Naive thymus-derived CD8-positive, alpha-beta T cell (primary cell): Measurements from ENCODE around the gene HMGA1. TPM values are rescaled to one million over a fixed set of nuclear protein-coding genes. Genes with fewer than 3 reads are reported as not detected.

Experiments
- ATAC-seq, 2 donors: fragments of 150-1000 bp; cut with Tn5 transposase in 1 of 2; sonication (Bioruptor Pico), chemical (Tn5 transposase) in 1 of 2; 1 replicate in 1 of 2; 2 replicates in 1 of 2; pipeline ENCODE4 v1.10.0; 2021; ENCODE audit warnings: mild to moderate bottlenecking in 2 of 2, moderate library complexity in 2 of 2
- POLR2A ChIA-PET: fragments of 350-600 bp; sonication (Branson Sonifier 250); formaldehyde crosslinking; loops from one replicate; lab custom pipeline; 2021; ENCODE audit warnings: antibody characterized with exemption; lab: Charles Lee
- DNase-seq, 10 donors: peaks; one replicate each; pipeline versions ENCODE4 v3.0.0 to v3.0.0-alpha.2; 2020 to 2022
- H3K27ac Mint-ChIP-seq, 10 donors: one replicate each; pipeline ENCODE4 v1.8.0; 2020 to 2022; ENCODE audit warnings: mild to moderate bottlenecking in 10 of 10, mixed read lengths in 10 of 10, moderate library complexity in 4 of 10, inconsistent platforms in 1 of 10
- H3K27me3 Mint-ChIP-seq, 5 donors: one replicate each; pipeline ENCODE4 v1.8.0; 2021 to 2022; ENCODE audit warnings: mixed read lengths in 5 of 5
- H3K36me3 Mint-ChIP-seq, 3 donors: one replicate each; pipeline ENCODE4 v1.8.0; 2020 to 2022; ENCODE audit warnings: mixed read lengths in 3 of 3, mild to moderate bottlenecking in 2 of 3, inconsistent platforms in 1 of 3
- H3K4me1 Mint-ChIP-seq, 4 donors: one replicate each; pipeline ENCODE4 v1.8.0; 2021 to 2022; ENCODE audit warnings: mixed read lengths in 4 of 4
- H3K4me3 Mint-ChIP-seq, 10 donors: one replicate each; pipeline ENCODE4 v1.8.0; 2020 to 2022; ENCODE audit warnings: mild to moderate bottlenecking in 10 of 10, mixed read lengths in 10 of 10, moderate library complexity in 6 of 10, inconsistent platforms in 1 of 10
- H3K9me3 Mint-ChIP-seq, 9 donors: one replicate each; pipeline ENCODE4 v1.8.0; 2020 to 2022; ENCODE audit warnings: mixed read lengths in 9 of 9, mild to moderate bottlenecking in 3 of 9, inconsistent platforms in 1 of 9, moderate library complexity in 1 of 9
- polyA plus RNA-seq, 3 donors: library from polyadenylated mRNA; unstranded; fragments of 300-500 nt; fragmentation: Illumina TruSeq; gene quantifications; one replicate each; pipeline ENCODE4 v1.2.3, GENCODE V29; 2021
- total RNA-seq, 8 experiments: library from RNA in 2 of 8; stranded (reverse) in 2 of 8; gene quantifications; one replicate each; pipeline ENCODE4 v1.2.3 and lab custom pipeline; 2021 to 2026

The HMGA1 gene
- total and polyA plus RNA-seq, 5 experiments from 2014 or later = 28.0 to 80.3 (median 40.9) TPM

DNA sequence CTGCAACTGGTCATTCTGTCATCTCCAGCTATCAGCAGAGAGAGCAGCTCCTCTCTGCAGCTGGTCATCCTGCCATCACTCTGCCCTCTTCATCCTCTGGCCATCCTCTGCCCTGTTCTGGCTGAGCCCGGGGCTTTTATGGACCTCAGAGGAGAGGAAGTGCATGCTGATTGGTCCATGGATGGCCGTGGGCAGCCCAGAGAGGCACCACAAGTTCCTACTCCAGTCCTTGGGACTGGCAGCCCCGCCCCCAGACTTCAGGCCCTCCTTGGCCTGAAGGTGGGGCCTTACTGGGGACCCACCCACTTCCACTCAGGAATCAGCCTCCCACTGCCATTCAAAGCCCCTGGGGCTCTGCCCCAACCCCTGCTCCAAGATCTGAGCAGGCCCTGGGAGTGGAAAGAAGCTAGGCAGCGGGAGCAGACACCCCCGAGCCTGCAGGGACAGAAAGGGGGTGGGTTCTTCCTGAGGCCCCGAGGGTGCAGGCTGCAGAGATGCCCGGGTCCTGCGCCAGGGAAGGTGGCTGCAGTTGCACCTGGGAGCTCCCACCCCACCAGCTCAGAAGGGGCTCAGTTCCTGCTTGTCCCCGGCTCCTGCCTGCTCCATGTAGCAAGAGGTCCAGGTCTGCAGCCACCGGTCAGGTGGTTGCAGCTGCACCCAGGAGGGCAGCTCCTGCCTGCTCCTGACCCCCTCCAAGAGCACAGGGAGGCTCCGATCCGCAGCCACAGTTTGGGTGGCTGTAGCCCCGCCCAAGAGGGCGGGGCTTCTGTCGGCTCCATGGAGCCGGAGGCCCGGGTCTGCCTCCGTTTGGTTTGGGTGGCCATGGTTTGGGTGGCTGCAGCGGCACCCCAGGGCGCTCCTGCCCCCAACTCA is 34.1 kb upstream of the HMGA1 start:
- Mint-ChIP-seq H3K36me3 (no peaks in the 10 kb centered on the region), H3K4me1 (peaks cover 2 to 7% (median 3%) of the 10 kb centered on the region in 4 donors), H3K9me3 (no peaks in the 10 kb centered on the region), H3K27ac (no peak overlapping the region), H3K4me3 (no peak overlapping the region), H3K27me3 (no peaks in the 10 kb centered on the region)
- ATAC-seq (no peak), DNase-seq (no peak)
- POLR2A ChIA-PET = no interaction called here

DNA sequence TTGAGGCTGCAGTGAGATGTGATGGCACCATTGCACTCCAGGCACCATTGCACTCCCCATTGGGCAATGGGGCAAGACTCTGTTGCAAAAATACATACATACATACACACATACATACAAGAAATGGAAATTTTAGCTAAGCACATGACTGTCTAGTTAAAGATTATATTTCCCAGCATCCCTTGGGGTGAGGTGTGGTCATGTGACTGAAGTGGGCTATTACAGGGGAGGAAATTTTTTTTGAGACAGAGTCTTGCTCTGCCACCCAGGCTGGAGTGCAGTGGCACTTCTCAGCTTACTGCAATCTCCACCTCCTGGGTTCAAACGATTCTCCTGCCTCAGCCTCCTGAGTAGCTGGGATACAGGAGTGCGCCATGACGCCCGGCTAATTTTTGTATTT is 32.0 kb upstream of the HMGA1 start:
- no peak for ATAC-seq
- Mint-ChIP-seq H3K4me1 (peaks cover 6 to 11% (median 7%) of the 10 kb centered on the region in 4 donors), H3K4me3 (no peak overlapping the region), H3K36me3 (no peaks in the 10 kb centered on the region), H3K27me3 (no peaks in the 10 kb centered on the region), H3K9me3 (no peaks in the 10 kb centered on the region), H3K27ac (no peak overlapping the region)
- POLR2A ChIA-PET = no interaction called here
- DNase-seq = no peak

DNA sequence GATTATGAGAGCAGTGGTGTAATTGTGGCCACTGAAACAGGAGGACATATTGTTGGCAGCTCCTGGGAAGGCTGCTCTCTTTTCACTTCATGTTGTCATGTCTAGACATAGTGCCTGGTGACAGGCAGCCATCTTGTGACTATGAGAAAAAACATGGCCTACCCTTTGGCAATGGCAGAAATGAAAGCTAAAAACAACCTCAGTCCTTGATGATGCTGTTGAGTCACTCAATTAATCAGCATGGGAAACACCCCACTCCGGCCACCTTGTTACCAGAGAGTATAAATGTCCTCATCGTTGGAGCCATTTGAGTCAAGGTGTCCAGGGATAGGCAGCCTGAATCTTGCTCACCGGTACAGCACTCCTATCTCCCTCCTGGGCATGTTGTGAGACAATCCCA is 31.2 kb upstream of the HMGA1 start:
- H3K9me3 Mint-ChIP-seq = no peaks in the 10 kb centered on the region
- H3K4me1 Mint-ChIP-seq = peaks cover 6 to 11% (median 7%) of the 10 kb centered on the region in 4 donors
- H3K4me3 Mint-ChIP-seq = no peak overlapping the region
- POLR2A ChIA-PET = interaction anchor here (0.5 to 0.6 kb wide), 2 partner anchors 19 to 1051 kb away, joined by 6 to 10 read pairs; no protein-coding TSS in a partner anchor
- DNase-seq = no peak
- no peaks in the 10 kb centered on the region for H3K36me3 Mint-ChIP-seq
- no peaks in the 10 kb centered on the region for H3K27me3 Mint-ChIP-seq
- peak overlapping the region in 3 of 10 donors; percentile 26 to 52 (median 38) for H3K27ac Mint-ChIP-seq
- ATAC-seq = no peak

DNA sequence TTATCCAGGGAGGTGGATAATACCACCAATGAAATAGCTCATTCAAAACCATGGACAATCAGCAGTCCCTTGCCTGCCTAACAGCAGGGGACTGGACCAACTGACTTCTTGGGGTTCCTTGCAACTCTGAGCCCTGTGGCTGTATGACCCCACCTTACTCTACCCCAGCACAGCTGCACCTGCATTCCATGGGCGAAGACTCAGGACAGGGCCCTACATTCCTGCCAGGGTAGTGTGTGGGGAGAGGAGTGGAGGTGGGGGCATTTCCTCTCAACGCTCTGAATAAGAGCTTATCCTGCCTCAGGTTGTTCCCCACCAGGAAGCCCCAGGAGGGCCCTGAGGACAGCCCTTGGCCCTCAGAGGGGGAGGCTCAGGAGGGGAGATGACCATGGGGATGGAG is 30.8 kb upstream of the HMGA1 start:
- H3K27me3 Mint-ChIP-seq = no peaks in the 10 kb centered on the region
- H3K27ac Mint-ChIP-seq = peak overlapping the region in 1 of 10 donors; percentile 38
- ATAC-seq (no peak), DNase-seq (no peak)
- POLR2A ChIA-PET = interaction anchor here (0.5 to 1.5 kb wide), 3 partner anchors 19 to 1051 kb away, joined by 4 to 10 read pairs (median 6); partner anchors contain the start of gene HMGA1
- H3K4me1 Mint-ChIP-seq = peaks cover 6 to 11% (median 7%) of the 10 kb centered on the region in 4 donors
- no peaks in the 10 kb centered on the region for H3K9me3 Mint-ChIP-seq
- no peaks in the 10 kb centered on the region for H3K36me3 Mint-ChIP-seq
- H3K4me3 Mint-ChIP-seq = no peak overlapping the region

GRCh38 chr6:34206726-34207125 is 29.9 kb upstream of the HMGA1 start:
- POLR2A ChIA-PET = interaction anchor here (1.5 kb wide), 1 partner anchor 30 kb away, joined by 4 read pairs; the partner anchor contains the start of gene HMGA1
- no peak for ATAC-seq
- Mint-ChIP-seq H3K27ac (peak overlapping the region in 1 of 10 donors; percentile 48), H3K4me1 (peaks cover 6 to 9% (median 7%) of the 10 kb centered on the region in 4 donors), H3K9me3 (no peaks in the 10 kb centered on the region), H3K27me3 (no peaks in the 10 kb centered on the region), H3K4me3 (no peak overlapping the region), H3K36me3 (no peaks in the 10 kb centered on the region)
- no peak for DNase-seq

GRCh38 chr6:34207695-34208443 is 28.8 kb upstream of the HMGA1 start:
- no peaks in the 10 kb centered on the region for H3K9me3 Mint-ChIP-seq
- H3K36me3 Mint-ChIP-seq = no peaks in the 10 kb centered on the region
- no peak overlapping the region for H3K4me3 Mint-ChIP-seq
- H3K4me1 Mint-ChIP-seq = peaks cover 6 to 8% (median 7%) of the 10 kb centered on the region in 4 donors
- no peaks in the 10 kb centered on the region for H3K27me3 Mint-ChIP-seq
- ATAC-seq (no peak), DNase-seq (no peak)
- POLR2A ChIA-PET = interaction anchor here (0.5 kb wide), 1 partner anchor 890 kb away, joined by 4 read pairs; the partner anchor contains the start of gene ZBTB22
- H3K27ac Mint-ChIP-seq = peak overlapping the region in 3 of 10 donors; percentile 25 to 27 (median 25)

- H3K36me3 Mint-ChIP-seq = no peaks in the 10 kb centered on the region
- no peak for ATAC-seq
- no peak overlapping the region for H3K4me3 Mint-ChIP-seq
- no peaks in the 10 kb centered on the region for H3K27me3 Mint-ChIP-seq
- no peaks in the 10 kb centered on the region for H3K9me3 Mint-ChIP-seq
- POLR2A ChIA-PET = interaction anchor here (1.6 kb wide), 1 partner anchor 23 kb away, joined by 4 read pairs; the partner anchor contains the start of gene HMGA1
- H3K27ac Mint-ChIP-seq = peak overlapping the region in 1 of 10 donors; percentile 0
- peaks cover 0 to 6% (median 2%) of the 10 kb centered on the region in 4 donors for H3K4me1 Mint-ChIP-seq
- no peak for DNase-seq
Measured at GRCh38 chr6:34213772-34214171, 22.9 kb upstream of the HMGA1 start.

DNA sequence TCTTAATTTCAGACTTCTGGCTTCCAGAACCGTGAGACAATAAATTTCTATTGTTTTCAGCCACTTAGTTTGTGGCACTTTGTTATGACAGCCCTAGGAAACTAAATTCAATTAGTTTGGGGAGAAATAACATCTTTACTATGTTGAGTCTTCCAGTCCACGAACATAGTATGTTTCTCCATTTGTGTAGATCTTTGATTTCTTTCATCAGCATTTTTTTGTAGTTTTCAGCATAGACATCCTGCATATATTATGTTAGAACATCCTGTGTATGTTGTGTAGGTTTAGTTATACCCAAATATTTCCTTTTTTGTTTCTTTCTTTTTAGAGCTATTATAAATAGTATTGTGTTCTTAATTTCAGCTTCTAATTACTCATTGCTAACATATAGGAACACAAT is 18.0 kb upstream of the HMGA1 start:
- Mint-ChIP-seq H3K4me1 (peaks cover under 1 to 16% (median 8%) of the 10 kb centered on the region in 4 donors), H3K27me3 (no peaks in the 10 kb centered on the region), H3K4me3 (no peak overlapping the region), H3K9me3 (no peaks in the 10 kb centered on the region), H3K27ac (no peak overlapping the region), H3K36me3 (no peaks in the 10 kb centered on the region)
- DNase-seq (no peak), ATAC-seq (no peak)
- POLR2A ChIA-PET = no interaction called here

DNA sequence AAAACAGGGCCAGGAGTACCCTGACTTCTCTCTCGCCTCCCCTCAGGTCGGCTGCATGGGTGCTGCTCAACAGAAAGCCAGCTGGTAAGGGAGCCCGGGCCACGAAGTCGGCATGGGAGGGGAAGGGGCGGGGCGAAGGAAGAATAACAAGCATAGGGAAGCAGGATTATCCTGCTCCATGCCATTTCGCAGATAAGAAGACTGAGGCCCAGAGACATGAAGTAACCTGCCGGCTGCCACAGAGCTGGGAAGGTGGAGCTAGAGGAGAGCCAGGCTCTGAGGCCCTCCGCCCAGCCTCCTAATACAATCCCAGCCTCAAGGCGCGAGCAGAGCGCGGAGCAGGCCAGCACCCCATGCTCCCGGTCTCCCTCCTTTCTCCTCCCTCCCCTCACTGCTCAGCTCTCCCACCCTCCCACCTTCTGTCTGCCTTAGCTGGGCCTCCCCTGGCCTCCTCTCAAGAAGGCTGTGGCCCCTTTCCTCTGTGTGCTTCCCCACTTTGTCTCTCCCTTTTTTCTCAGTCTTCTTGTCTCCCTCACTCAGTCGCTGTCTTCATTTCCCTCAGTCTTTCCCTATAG is 13.2 kb upstream of the HMGA1 start:
- ATAC-seq = no peak
- Mint-ChIP-seq H3K9me3 (no peaks in the 10 kb centered on the region), H3K27me3 (no peaks in the 10 kb centered on the region), H3K4me3 (peak overlapping the region in 9 of 10 donors; percentile 29 to 77 (median 64)), H3K36me3 (no peaks in the 10 kb centered on the region), H3K4me1 (peaks cover 4 to 41% (median 16%) of the 10 kb centered on the region in 4 donors), H3K27ac (peak overlapping the region; percentile 63 to 96 (median 92))
- DNase-seq = no peak
- POLR2A ChIA-PET = interaction anchor here (0.6 to 3.9 kb wide), 13 partner anchors 8 to 664 kb away, joined by 3 to 99 read pairs (median 5); partner anchors contain the start of genes HMGA1, NUDT3, RPS10 and SMIM29

GRCh38 chr6:34223956-34224940 is 12.4 kb upstream of the HMGA1 start:
- Mint-ChIP-seq H3K4me3 (peak overlapping the region; percentile 65 to 77 (median 69)), H3K27me3 (no peaks in the 10 kb centered on the region), H3K9me3 (no peaks in the 10 kb centered on the region), H3K36me3 (no peaks in the 10 kb centered on the region), H3K4me1 (peaks cover 4 to 36% (median 15%) of the 10 kb centered on the region in 4 donors), H3K27ac (peak overlapping the region; percentile 82 to 96 (median 92))
- DNase-seq (peak; percentile 81 to 98 (median 92)), ATAC-seq (peak; percentile 95 to 97)
- POLR2A ChIA-PET = interaction anchor here (0.6 to 3.9 kb wide), 15 partner anchors 9 to 663 kb away, joined by 3 to 99 read pairs (median 4); partner anchors contain the start of genes HMGA1, LEMD2, NUDT3 and RPS10

DNA sequence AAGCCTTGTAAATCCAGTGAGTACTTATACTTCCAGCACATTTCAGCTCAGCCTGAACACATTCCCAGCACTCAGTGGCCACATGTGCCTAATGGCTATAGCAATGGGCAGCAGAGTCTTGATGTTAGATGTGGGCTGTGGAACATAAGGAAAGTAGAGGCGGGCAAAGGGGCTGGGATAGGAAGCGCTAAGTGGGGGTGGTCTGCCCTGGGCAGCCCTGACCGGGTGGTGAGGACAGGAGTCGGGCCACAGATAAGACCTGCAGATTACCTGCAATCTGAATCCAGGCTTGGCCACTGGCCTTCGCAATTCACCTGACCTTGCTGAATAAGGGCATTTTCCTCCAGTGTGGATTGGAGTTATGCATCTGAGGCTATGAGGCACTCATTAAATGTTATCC is 11.1 kb upstream of the HMGA1 start:
- POLR2A ChIA-PET = interaction anchor here (3.1 kb wide), 1 partner anchor 11 kb away, joined by 22 read pairs; the partner anchor contains the start of gene HMGA1
- Mint-ChIP-seq H3K27me3 (no peaks in the 10 kb centered on the region), H3K27ac (peak overlapping the region in 6 of 10 donors; percentile 2 to 91 (median 71)), H3K4me3 (peak overlapping the region in 3 of 10 donors; percentile 26 to 72 (median 65)), H3K4me1 (peaks cover 5 to 36% (median 15%) of the 10 kb centered on the region in 4 donors), H3K36me3 (no peaks in the 10 kb centered on the region), H3K9me3 (peaks cover 0 to under 1% (median 0%) of the 10 kb centered on the region in 9 donors)
- DNase-seq (no peak), ATAC-seq (no peak)
